ENCODE measurements around the gene CLDN20. TPM values are rescaled to one million over a fixed set of nuclear protein-coding genes. Genes with fewer than 3 reads are reported as not detected.
"Not testable (repeated sequence)": the region's sequence is repeated elsewhere in the genome, so short reads cannot be mapped to it uniquely, and the experiment has no call there.

Gene CLDN20
- total RNA-seq, 5 donors from 2014 or later (not counting 1 experiment from before 2014, with no cell fraction given), result not detected

GRCh38 chr6:155230975-155231374 lies 32.8 kb upstream of the CLDN20 start:
- H3K4me3 ChIP-seq (ENCODE audit: control insufficient read depth in 1 of 2, extremely low read depth in 1 of 2, low read length in 1 of 2); ATAC-seq (replicated peaks in 1 of 4); H3K9me3 Mint-ChIP-seq; H3K27ac Mint-ChIP-seq; H3K9me3 ChIP-seq; H3K27me3 ChIP-seq (replicated peaks in 1 of 2; ENCODE audit: control insufficient read depth in 2 of 2, extremely low read depth in 1 of 2, insufficient read depth in 2 of 2, low read length in 1 of 2); H3K4me1 Mint-ChIP-seq; H3K27me3 Mint-ChIP-seq; H3K36me3 Mint-ChIP-seq; H3K4me1 ChIP-seq (ENCODE audit: control insufficient read depth in 1 of 2, extremely low read depth in 1 of 2, insufficient read depth in 2 of 2, low read length in 2 of 2); H3K36me3 ChIP-seq (ENCODE audit: control insufficient read depth in 2 of 2, extremely low read depth in 1 of 2, insufficient read depth in 1 of 2, low read length in 1 of 2); POLR2A ChIA-PET; DNase-seq; H3K27ac ChIP-seq (ENCODE audit: low read length); H3K4me3 Mint-ChIP-seq: not testable (repeated sequence)
- 97% methylated on average over 4 of the region's 4 CpGs for WGBS (ENCODE audit: insufficient coverage)
- CTCF ChIA-PET, result interaction anchor here in 1 of 2 donors (0.6 kb wide), 1 partner anchor 326 kb away, joined by 3 read pairs; no protein-coding TSS in a partner anchor

DNA sequence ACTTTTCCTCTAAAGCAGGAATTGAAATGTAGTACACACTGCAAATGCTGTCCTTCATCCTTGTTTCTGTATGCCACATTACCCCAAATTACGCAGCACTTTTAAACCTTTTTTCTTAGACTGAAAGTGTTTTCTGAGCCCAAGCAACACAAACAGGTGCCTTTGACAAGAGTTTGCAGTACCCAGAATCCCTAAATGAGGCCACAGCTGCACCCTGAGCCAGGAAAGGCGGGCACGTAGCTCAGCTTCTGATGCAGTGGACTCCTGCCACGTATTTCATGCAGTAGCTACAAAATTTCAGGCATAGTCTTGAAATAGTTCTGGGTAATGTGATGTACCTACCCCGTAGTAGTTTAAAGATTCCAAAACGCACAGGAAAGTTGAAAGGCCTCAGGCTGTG lies 31.0 kb upstream of the CLDN20 start:
- Mint-ChIP-seq H3K36me3 (peaks cover 3% of the 10 kb centered on the region), H3K9me3 (peaks cover 0 to under 1% (median under 1%) of the 10 kb centered on the region in 3 donors), H3K27me3 (peaks cover under 1 to 2% of the 10 kb centered on the region in 2 donors), H3K27ac (no peak overlapping the region), H3K4me3 (no peak overlapping the region), H3K4me1 (no peaks in the 10 kb centered on the region)
- ATAC-seq (replicated peaks in 1 of 4) (no peak), DNase-seq (no peak)
- WGBS (ENCODE audit: insufficient coverage), result 75% methylated on average over 5 of the region's 6 CpGs
- H3K36me3 ChIP-seq (ENCODE audit: control insufficient read depth in 2 of 2, extremely low read depth in 1 of 2, insufficient read depth in 1 of 2, low read length in 1 of 2), result no peaks in the 10 kb centered on the region
- no peaks in the 10 kb centered on the region for H3K9me3 ChIP-seq
- H3K4me1 ChIP-seq (ENCODE audit: control insufficient read depth in 1 of 2, extremely low read depth in 1 of 2, insufficient read depth in 2 of 2, low read length in 2 of 2), result no peaks in the 10 kb centered on the region
- no peak overlapping the region for H3K4me3 ChIP-seq (ENCODE audit: control insufficient read depth in 1 of 2, extremely low read depth in 1 of 2, low read length in 1 of 2)
- H3K27me3 ChIP-seq (replicated peaks in 1 of 2; ENCODE audit: control insufficient read depth in 2 of 2, extremely low read depth in 1 of 2, insufficient read depth in 2 of 2, low read length in 1 of 2), result no peaks in the 10 kb centered on the region
- ChIA-PET POLR2A (no interaction called here), CTCF (no interaction called here)
- H3K27ac ChIP-seq (ENCODE audit: low read length), result no peak overlapping the region

- no peaks in the 10 kb centered on the region for H3K4me1 Mint-ChIP-seq
- H3K36me3 ChIP-seq (ENCODE audit: control insufficient read depth in 2 of 2, extremely low read depth in 1 of 2, insufficient read depth in 1 of 2, low read length in 1 of 2), result no peaks in the 10 kb centered on the region
- 100% methylated on average over 1 of the region's 4 CpGs for WGBS (ENCODE audit: insufficient coverage)
- POLR2A ChIA-PET, result no interaction called here
- no peak overlapping the region for H3K27ac Mint-ChIP-seq
- peaks cover 0 to 3% (median 3%) of the 10 kb centered on the region in 3 donors for H3K9me3 Mint-ChIP-seq
- no peak overlapping the region for H3K4me3 ChIP-seq (ENCODE audit: control insufficient read depth in 1 of 2, extremely low read depth in 1 of 2, low read length in 1 of 2)
- H3K27me3 Mint-ChIP-seq, result peaks cover 5 to 8% of the 10 kb centered on the region in 2 donors
- CTCF ChIA-PET, result interaction anchor here in 1 of 2 donors (0.6 kb wide), 1 partner anchor 363 kb away, joined by 3 read pairs; no protein-coding TSS in a partner anchor
- no peaks in the 10 kb centered on the region for H3K9me3 ChIP-seq
- H3K4me1 ChIP-seq (ENCODE audit: control insufficient read depth in 1 of 2, extremely low read depth in 1 of 2, insufficient read depth in 2 of 2, low read length in 2 of 2), result no peaks in the 10 kb centered on the region
- peaks cover 3% of the 10 kb centered on the region for H3K36me3 Mint-ChIP-seq
- ATAC-seq (replicated peaks in 1 of 4) (no peak), DNase-seq (no peak)
- H3K27me3 ChIP-seq (replicated peaks in 1 of 2; ENCODE audit: control insufficient read depth in 2 of 2, extremely low read depth in 1 of 2, insufficient read depth in 2 of 2, low read length in 1 of 2), result no peaks in the 10 kb centered on the region
- no peak overlapping the region for H3K4me3 Mint-ChIP-seq
- H3K27ac ChIP-seq (ENCODE audit: low read length), result no peak overlapping the region
Measured at GRCh38 chr6:155234167-155234566, 29.6 kb upstream of the CLDN20 start.

GRCh38 chr6:155234687-155235086 lies 29.1 kb upstream of the CLDN20 start:
- DNase-seq (no peak), ATAC-seq (replicated peaks in 1 of 4) (no peak)
- Histone ChIP-seq H3K27me3 (replicated peaks in 1 of 2; ENCODE audit: control insufficient read depth in 2 of 2, extremely low read depth in 1 of 2, insufficient read depth in 2 of 2, low read length in 1 of 2) (peaks cover 0 to 2% of the 10 kb centered on the region in 2 experiments), H3K9me3 (no peaks in the 10 kb centered on the region), H3K4me1 (ENCODE audit: control insufficient read depth in 1 of 2, extremely low read depth in 1 of 2, insufficient read depth in 2 of 2, low read length in 2 of 2) (no peaks in the 10 kb centered on the region), H3K36me3 (ENCODE audit: control insufficient read depth in 2 of 2, extremely low read depth in 1 of 2, insufficient read depth in 1 of 2, low read length in 1 of 2) (no peaks in the 10 kb centered on the region), H3K27ac (ENCODE audit: low read length) (no peak overlapping the region), H3K4me3 (ENCODE audit: control insufficient read depth in 1 of 2, extremely low read depth in 1 of 2, low read length in 1 of 2) (no peak overlapping the region)
- 97% methylated on average over 3 of the region's 4 CpGs for WGBS (ENCODE audit: insufficient coverage)
- Mint-ChIP-seq H3K36me3 (peaks cover 3% of the 10 kb centered on the region), H3K27me3 (peaks cover 5 to 8% of the 10 kb centered on the region in 2 donors), H3K4me3 (no peak overlapping the region), H3K27ac (no peak overlapping the region), H3K4me1 (no peaks in the 10 kb centered on the region), H3K9me3 (peaks cover 0 to 3% (median 3%) of the 10 kb centered on the region in 3 donors)
- CTCF ChIA-PET, result no interaction called here
- POLR2A ChIA-PET, result no interaction called here

DNA sequence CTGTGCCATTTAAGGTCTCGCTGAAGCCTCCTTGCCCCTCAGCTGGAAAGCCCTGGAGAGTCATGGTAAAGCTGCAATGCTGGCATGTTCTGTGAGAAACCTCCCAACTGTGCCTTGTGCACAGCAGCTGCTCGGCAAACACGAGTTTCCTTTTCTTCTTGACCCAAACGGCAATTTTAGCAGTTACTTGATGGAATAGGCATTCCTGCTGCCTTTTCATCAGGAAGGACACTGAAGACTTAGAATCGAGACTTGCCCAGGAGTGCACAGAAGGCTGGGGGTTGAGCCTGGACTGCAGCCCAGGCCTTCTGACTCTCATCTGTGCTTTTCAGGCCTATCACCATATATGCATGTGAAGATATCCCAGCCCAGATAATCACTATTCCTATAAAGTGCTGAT lies 28.7 kb upstream of the CLDN20 start:
- CTCF ChIA-PET, result no interaction called here
- H3K36me3 Mint-ChIP-seq, result peaks cover 2% of the 10 kb centered on the region

DNA sequence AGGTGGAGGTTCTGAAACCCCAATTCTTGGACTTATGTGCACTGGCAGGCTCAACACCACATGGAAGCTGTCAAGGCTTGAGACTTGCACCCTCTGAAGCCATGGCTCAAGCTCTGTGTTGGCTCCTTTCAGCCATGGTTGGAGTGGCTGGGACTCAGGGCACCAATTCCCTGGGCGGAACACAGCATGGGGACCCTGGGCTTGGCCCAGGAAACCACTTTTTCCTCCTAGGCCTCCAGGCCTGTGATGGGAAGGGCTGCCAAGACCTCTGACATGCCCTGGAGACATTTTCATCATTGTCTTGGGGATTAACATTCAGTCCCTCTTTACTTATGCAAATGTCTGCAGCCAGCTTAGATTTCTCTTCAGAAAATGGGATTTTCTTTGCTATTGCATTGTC lies 26.2 kb upstream of the CLDN20 start:
- H3K4me1 Mint-ChIP-seq, result no peaks in the 10 kb centered on the region
- H3K9me3 Mint-ChIP-seq, result peaks cover 0 to 3% (median 3%) of the 10 kb centered on the region in 3 donors
- Histone ChIP-seq H3K9me3 (no peaks in the 10 kb centered on the region), H3K36me3 (ENCODE audit: control insufficient read depth in 2 of 2, extremely low read depth in 1 of 2, insufficient read depth in 1 of 2, low read length in 1 of 2) (no peaks in the 10 kb centered on the region), H3K4me3 (ENCODE audit: control insufficient read depth in 1 of 2, extremely low read depth in 1 of 2, low read length in 1 of 2) (no peak overlapping the region), H3K27ac (ENCODE audit: low read length) (no peak overlapping the region), H3K4me1 (ENCODE audit: control insufficient read depth in 1 of 2, extremely low read depth in 1 of 2, insufficient read depth in 2 of 2, low read length in 2 of 2) (no peaks in the 10 kb centered on the region), H3K27me3 (replicated peaks in 1 of 2; ENCODE audit: control insufficient read depth in 2 of 2, extremely low read depth in 1 of 2, insufficient read depth in 2 of 2, low read length in 1 of 2) (peaks cover 0 to 9% of the 10 kb centered on the region in 2 experiments)
- 100% methylated on average over 1 of the region's 1 CpG for WGBS (ENCODE audit: insufficient coverage)
- POLR2A ChIA-PET, result no interaction called here
- no peak overlapping the region for H3K4me3 Mint-ChIP-seq
- peaks cover 5 to 8% of the 10 kb centered on the region in 2 donors for H3K27me3 Mint-ChIP-seq
- ATAC-seq (replicated peaks in 1 of 4) (no peak), DNase-seq (no peak)
- H3K36me3 Mint-ChIP-seq, result no peaks in the 10 kb centered on the region
- H3K27ac Mint-ChIP-seq, result no peak overlapping the region
- CTCF ChIA-PET, result no interaction called here

More for the DNA sequence above, 28.7 kb upstream of the CLDN20 start:
- ATAC-seq (replicated peaks in 1 of 4), result no peak
- POLR2A ChIA-PET, result no interaction called here
- Histone ChIP-seq H3K27ac (ENCODE audit: low read length) (no peak overlapping the region), H3K4me1 (ENCODE audit: control insufficient read depth in 1 of 2, extremely low read depth in 1 of 2, insufficient read depth in 2 of 2, low read length in 2 of 2) (no peaks in the 10 kb centered on the region), H3K27me3 (replicated peaks in 1 of 2; ENCODE audit: control insufficient read depth in 2 of 2, extremely low read depth in 1 of 2, insufficient read depth in 2 of 2, low read length in 1 of 2) (peaks cover 0 to 4% of the 10 kb centered on the region in 2 experiments), H3K4me3 (ENCODE audit: control insufficient read depth in 1 of 2, extremely low read depth in 1 of 2, low read length in 1 of 2) (no peak overlapping the region), H3K36me3 (ENCODE audit: control insufficient read depth in 2 of 2, extremely low read depth in 1 of 2, insufficient read depth in 1 of 2, low read length in 1 of 2) (no peaks in the 10 kb centered on the region), H3K9me3 (no peaks in the 10 kb centered on the region)
- Mint-ChIP-seq H3K4me1 (no peaks in the 10 kb centered on the region), H3K9me3 (peaks cover 0 to 3% (median 3%) of the 10 kb centered on the region in 3 donors), H3K4me3 (no peak overlapping the region), H3K27me3 (peaks cover 5 to 8% of the 10 kb centered on the region in 2 donors), H3K27ac (no peak overlapping the region)
- WGBS (ENCODE audit: insufficient coverage), result 59% methylated on average over 5 of the region's 5 CpGs
- no peak for DNase-seq
